GM21717 (cell line): ENCODE results near the gene FOLR2.
"Not testable (repeated sequence)": the region's sequence is repeated elsewhere in the genome, so short reads cannot be mapped to it uniquely, and the experiment has no call there.

Experiments
- ATAC-seq: cut with Tn5 transposase; IDR thresholded peaks from one replicate; pipeline ENCODE4 v1.9.1; 2021; ENCODE audit warnings: mild to moderate bottlenecking, moderate library complexity; ENCODE audit not compliant: unreplicated experiment

FOLR2 gene

GRCh38 chr11:72204886-72205285 is 11.7 kb upstream of the FOLR2 start:
- no peak for ATAC-seq

GRCh38 chr11:72206794-72207193 is 9.8 kb upstream of the FOLR2 start:
- not testable (repeated sequence) for ATAC-seq

GRCh38 chr11:72208281-72208680 is 8.3 kb upstream of the FOLR2 start:
- no peak for ATAC-seq

- no peak for ATAC-seq
Observed at GRCh38 chr11:72209101-72209500, 7.5 kb upstream of the FOLR2 start.

- ATAC-seq, result no peak
Observed at GRCh38 chr11:72217841-72218240, 1.2 kb downstream of the FOLR2 start.

GRCh38 chr11:72218251-72218745 is 1.7 kb downstream of the FOLR2 start:
- ATAC-seq, result no peak

- ATAC-seq, result no peak
Observed at GRCh38 chr11:72220696-72221363, 4.2 kb downstream of the FOLR2 start.

GRCh38 chr11:72221386-72222075 is 4.9 kb downstream of the FOLR2 start:
- no peak for ATAC-seq

- no peak for ATAC-seq
Observed at GRCh38 chr11:72222106-72222891, 5.7 kb downstream of the FOLR2 start.

- ATAC-seq, result peak; percentile 58
Observed at GRCh38 chr11:72222907-72223614, 6.5 kb downstream of the FOLR2 start.

GRCh38 chr11:72223615-72224563 is 7.3 kb downstream of the FOLR2 start:
- ATAC-seq, result peak; percentile 46

- no peak for ATAC-seq
Observed at GRCh38 chr11:72224564-72225410, 8.2 kb downstream of the FOLR2 start, which contains the start of gene INPPL1. Gene INPPL1, plus strand, starts transcription at chr11:72224767. Its CDS starts 218 bp downstream, at chr11:72224985.

- no peak for ATAC-seq
Observed at GRCh38 chr11:72225411-72225951, 8.9 kb downstream of the FOLR2 start.

GRCh38 chr11:72226701-72227100 is 10.1 kb downstream of the FOLR2 start:
- no peak for ATAC-seq

- ATAC-seq, result no peak
Observed at GRCh38 chr11:72227316-72228228, 11.0 kb downstream of the FOLR2 start.

- ATAC-seq, result no peak
Observed at GRCh38 chr11:72228229-72228843, 11.7 kb downstream of the FOLR2 start.

GRCh38 chr11:72228844-72229231 is 12.2 kb downstream of the FOLR2 start:
- no peak for ATAC-seq
